KG1 (cell line): ENCODE results near the gene HS6ST1.
A peak's percentile ranks its signal among the peaks of the same experiment; 100 is the strongest.

ENCODE experiments used
- DNase-seq: peaks from one replicate; lab custom pipeline; 2025; lab: John Stamatoyannopoulos, UW

HS6ST1 gene, protein sequence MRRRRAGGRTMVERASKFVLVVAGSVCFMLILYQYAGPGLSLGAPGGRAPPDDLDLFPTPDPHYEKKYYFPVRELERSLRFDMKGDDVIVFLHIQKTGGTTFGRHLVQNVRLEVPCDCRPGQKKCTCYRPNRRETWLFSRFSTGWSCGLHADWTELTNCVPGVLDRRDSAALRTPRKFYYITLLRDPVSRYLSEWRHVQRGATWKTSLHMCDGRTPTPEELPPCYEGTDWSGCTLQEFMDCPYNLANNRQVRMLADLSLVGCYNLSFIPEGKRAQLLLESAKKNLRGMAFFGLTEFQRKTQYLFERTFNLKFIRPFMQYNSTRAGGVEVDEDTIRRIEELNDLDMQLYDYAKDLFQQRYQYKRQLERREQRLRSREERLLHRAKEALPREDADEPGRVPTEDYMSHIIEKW

GRCh38 chr2:128318776-128319464, at the start of gene HS6ST1:
Gene HS6ST1 (minus strand): TSS chr2:128318868. CDS start chr2:128318563, 305 bp downstream.
- peak; percentile 68 for DNase-seq

DNA sequence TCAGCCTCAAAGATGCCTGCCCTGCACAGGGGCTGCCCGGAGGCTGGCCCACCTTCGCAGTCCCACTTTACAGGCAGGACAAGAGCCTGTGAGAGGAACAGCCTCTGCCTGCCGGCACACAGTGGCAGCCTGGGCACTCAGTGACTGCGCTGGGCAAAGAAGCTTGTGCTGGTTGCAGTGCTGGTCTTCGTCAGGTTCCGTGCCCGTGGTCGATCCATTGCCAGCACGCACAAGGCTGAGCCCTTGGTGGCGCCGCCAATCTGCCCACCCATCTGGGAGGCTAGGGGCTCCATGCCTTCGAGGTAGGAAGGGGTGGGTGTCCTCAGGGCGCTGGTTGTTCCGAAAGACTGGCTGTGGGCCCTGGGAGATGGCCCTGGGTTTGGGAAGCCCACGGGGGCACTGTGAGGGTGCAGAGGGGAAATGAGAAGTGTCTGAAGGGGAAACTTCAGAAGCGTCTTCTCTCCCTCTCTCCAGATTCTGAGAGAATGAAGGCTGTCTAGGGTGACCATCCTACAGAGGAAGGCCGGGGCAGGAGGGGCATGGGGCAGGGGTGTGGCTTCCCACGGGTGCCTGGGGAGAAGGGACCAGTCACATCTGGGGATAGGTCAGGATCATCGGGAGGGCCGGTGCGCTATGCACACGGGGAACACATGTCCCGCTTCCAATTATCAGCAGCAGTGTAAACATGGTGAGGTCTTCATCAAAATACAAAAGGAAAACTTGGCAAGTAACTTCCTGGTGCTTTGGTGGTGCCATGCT, 49.1 kb upstream of the HS6ST1 start:
- DNase-seq = no peak

GRCh38 chr2:128366713-128367511, 48.2 kb upstream of the HS6ST1 start:
- DNase-seq = no peak

DNA sequence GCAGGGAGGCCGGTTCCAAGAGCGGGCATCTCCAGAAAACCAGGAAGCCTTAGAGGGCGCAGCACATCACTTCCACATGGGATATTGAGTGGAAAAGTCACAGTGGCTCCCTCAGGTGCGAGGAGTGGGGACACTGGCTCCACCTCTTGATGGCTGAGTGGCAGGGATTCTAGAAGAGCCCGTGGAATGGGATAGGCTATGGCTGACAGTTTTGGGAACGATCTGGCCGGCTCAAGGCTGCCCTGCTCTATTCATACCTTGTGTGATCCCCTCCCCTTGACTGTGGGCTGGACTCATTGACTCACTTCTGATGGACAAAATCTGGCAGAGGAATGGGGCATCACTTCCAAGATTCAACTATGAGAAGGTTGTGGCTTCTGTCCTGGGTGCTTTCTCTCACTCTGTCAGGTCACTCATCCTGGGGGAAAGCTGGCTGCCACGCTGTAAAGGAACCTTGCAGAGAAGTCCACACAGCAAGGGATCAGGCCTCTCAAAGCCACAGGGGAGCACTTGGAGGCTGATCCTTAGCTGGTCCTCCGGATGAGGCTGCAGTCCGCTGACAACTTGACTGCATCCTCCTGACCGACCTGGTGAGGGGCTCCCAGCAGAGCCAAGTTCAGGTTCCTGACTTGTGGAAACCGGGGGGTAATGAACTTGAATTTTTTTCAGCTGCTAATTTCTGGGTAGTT, 46.7 kb upstream of the HS6ST1 start:
- DNase-seq = no peak

DNA sequence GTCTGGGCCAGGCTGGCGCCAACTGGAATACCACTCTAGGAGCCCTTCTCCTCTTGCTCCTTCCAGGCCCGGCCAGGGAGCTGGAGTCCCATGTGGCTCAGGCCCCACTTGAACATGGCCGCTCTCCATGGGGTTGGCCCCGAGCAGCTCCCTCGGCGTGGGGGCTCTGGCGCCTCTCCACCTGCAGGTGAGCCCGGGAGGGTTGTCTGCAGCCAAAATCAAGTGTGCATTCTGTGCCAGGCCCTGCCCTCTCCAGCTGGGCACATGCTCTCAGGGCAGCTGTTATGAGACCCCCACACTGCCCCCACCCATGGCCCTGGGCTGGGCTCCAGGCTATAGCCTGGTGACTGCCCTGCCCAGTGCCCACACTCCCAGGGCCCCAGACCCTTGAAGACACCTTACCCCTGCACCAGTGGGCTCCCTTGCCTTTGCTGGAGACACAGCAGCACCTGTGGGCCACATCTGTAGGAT, 45.8 kb upstream of the HS6ST1 start:
- no peak for DNase-seq

- DNase-seq = no peak
Observed at GRCh38 chr2:128363934-128364361, 45.3 kb upstream of the HS6ST1 start.

DNA sequence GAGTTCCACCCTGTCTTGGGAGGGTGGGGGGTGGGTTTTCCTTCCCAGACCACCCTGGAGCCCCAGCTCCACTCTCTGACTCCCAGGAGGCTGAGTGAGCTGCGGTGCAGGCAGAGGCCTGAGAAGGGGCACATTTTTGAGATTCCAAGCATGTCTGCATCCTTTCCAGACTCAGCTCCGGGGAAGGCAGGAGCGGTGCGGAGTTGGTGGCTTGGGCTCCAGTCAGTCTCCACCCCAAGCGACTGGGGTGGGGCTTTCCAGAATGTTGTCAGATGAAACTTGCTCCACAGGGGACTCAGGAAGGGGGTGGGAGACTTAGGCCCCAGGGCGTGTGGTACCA, 44.2 kb upstream of the HS6ST1 start:
- no peak for DNase-seq

- no peak for DNase-seq
Observed at GRCh38 chr2:128362176-128362888, 43.7 kb upstream of the HS6ST1 start.

- DNase-seq = no peak
Observed at GRCh38 chr2:128361376-128362131, 42.9 kb upstream of the HS6ST1 start.

- no peak for DNase-seq
Observed at GRCh38 chr2:128360711-128361110, 42.0 kb upstream of the HS6ST1 start.

DNA sequence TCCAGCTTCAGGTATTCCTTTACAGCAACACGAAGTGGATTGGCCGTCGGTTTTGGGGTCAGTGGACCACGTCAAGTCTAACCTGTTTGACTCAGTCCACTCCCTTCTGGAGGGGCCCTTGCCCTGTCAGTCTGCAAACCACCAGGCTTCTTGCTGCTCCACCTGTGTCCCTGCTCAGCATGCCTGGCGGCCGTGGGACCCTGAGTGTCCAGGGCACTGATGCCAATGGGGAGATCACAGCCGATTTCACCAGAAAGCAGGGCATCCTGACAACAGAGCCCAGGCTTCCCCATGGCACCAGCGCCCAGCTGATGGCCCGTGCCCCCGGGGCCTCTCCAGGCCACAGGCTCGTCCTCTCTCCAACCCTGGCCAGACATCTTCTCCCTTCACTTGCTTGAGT, 41.2 kb upstream of the HS6ST1 start:
- DNase-seq = no peak

- DNase-seq = no peak
Observed at GRCh38 chr2:128358941-128359731, 40.5 kb upstream of the HS6ST1 start.

- DNase-seq = no peak
Observed at GRCh38 chr2:128357506-128358370, 39.1 kb upstream of the HS6ST1 start.

DNA sequence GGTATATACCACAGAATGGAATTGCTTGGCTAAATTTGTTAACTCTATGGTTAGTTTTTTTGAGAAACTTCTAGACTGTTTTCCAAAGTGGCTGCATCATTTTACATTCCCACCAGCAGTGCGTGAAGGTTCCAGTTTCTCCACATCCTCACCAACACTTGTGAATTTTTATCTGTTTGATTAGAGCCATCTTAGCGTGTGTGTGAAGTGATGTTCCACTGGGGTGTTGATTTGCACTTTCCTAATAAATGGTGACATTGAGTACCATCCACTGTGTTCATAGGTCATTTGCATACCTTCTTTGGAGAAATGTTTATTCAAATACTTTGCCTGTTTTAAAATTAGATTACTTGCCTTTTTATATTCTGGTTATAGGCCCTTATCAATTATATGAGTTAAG, 37.5 kb upstream of the HS6ST1 start:
- DNase-seq = no peak

GRCh38 chr2:128354726-128355470, 36.2 kb upstream of the HS6ST1 start:
- DNase-seq = no peak

DNA sequence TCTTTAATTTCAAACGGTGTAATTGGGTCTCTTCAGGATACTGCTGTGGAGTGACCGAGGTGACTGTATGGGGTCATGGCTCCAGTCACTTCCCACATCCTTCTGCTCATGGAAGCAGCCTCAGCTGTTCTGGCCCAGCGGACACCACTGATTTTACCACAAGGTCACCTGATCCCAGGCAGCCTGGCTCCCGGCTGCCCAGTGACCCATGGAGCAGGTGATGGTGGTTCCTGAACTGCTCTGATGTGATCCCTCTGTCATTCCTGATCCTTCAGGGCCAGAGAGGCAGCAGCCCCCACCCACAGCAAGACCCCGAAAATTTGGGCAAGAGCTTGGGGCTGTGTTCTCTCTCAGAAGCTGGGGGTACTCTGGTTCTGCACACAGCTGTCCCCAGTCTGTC, 35.5 kb upstream of the HS6ST1 start:
- DNase-seq = no peak

- DNase-seq = no peak
Observed at GRCh38 chr2:128350736-128351135, 32.1 kb upstream of the HS6ST1 start.
